HL-60 (cell line): ENCODE measurements around the gene SNX8.

ENCODE experiments used
- DNase-seq, 2 experiments: peaks; one replicate each; pipeline ENCODE4 v3.0.0-alpha.2; 2010 to 2020; ENCODE audit warnings: low read depth in 1 of 2, low spot score in 1 of 2
- H3K27ac ChIP-seq: fragments of 250-450 bp; sonication (Bioruptor Pico); replicated peaks from 2 replicates; pipeline ENCODE4 v1.5.1; 2020; ENCODE audit warnings: mild to moderate bottlenecking, moderate library complexity
- H3K27me3 ChIP-seq: fragments of 250-450 bp; sonication (Bioruptor Pico); 2 replicates; pipeline ENCODE4 v1.5.1; 2021; ENCODE audit warnings: mild to moderate bottlenecking, moderate library complexity; ENCODE audit not compliant: insufficient read depth, poor library complexity, severe bottlenecking
- H3K4me3 ChIP-seq: replicated peaks from 2 replicates; pipeline ENCODE4 v1.5.1; 2011; ENCODE audit warnings: mild to moderate bottlenecking, control low read depth, low read length; ENCODE audit not compliant: insufficient read depth
- GABPA ChIP-seq: IDR thresholded peaks from 2 replicates; pipeline ENCODE4 v1.6.1; 2012; ENCODE audit warnings: low read depth
- POLR2AphosphoS5 ChIP-seq: IDR thresholded peaks from 2 replicates; pipeline ENCODE4 v1.6.1; 2012; ENCODE audit warnings: low read depth
- REST ChIP-seq: IDR thresholded peaks from 2 replicates; pipeline ENCODE4 v1.6.1; 2012; ENCODE audit warnings: low read depth; ENCODE audit not compliant: insufficient replicate concordance
- SPI1 ChIP-seq: IDR thresholded peaks from 2 replicates; pipeline ENCODE4 v1.6.1; 2012; ENCODE audit warnings: low read depth, mild to moderate bottlenecking, borderline replicate concordance
- TF ChIP-seq, protein P1 (sequence below): IDR thresholded peaks from one replicate; pipeline ENCODE4 v1.5.1; 2011; ENCODE audit warnings: low read length, control low read depth, inconsistent platforms; ENCODE audit not compliant: insufficient read depth

SNX8 gene

DNA sequence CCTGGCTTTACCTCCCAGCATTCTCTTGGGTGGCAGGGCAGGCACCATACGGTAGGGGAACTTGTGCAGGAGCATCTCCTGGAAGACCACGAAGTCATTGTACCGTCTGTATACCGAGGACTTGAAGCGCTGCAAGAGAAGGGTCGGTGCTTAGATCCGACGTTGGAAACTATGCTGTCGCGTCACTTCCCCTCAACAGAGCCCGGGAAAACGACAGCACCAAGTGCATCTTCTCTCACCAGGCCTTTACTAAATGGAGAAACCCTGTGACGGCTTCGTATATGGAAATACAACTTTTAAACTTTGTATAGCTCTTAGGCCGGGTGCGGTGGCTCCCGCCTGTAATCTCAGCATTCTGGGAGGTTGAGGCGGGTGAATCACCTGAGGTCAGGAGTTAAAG lies 39.1 kb downstream of the SNX8 start:
- DNase-seq, result no peak
- no peaks in the 10 kb centered on the region for H3K27me3 ChIP-seq
- TF ChIP-seq POLR2AphosphoS5 (no peak), GABPA (no peak), REST (no peak), SPI1 (no peak)
- TF ChIP-seq, protein P1, sequence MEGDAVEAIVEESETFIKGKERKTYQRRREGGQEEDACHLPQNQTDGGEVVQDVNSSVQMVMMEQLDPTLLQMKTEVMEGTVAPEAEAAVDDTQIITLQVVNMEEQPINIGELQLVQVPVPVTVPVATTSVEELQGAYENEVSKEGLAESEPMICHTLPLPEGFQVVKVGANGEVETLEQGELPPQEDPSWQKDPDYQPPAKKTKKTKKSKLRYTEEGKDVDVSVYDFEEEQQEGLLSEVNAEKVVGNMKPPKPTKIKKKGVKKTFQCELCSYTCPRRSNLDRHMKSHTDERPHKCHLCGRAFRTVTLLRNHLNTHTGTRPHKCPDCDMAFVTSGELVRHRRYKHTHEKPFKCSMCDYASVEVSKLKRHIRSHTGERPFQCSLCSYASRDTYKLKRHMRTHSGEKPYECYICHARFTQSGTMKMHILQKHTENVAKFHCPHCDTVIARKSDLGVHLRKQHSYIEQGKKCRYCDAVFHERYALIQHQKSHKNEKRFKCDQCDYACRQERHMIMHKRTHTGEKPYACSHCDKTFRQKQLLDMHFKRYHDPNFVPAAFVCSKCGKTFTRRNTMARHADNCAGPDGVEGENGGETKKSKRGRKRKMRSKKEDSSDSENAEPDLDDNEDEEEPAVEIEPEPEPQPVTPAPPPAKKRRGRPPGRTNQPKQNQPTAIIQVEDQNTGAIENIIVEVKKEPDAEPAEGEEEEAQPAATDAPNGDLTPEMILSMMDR, result no peak
- no peak overlapping the region for H3K27ac ChIP-seq
- no peak overlapping the region for H3K4me3 ChIP-seq

DNA sequence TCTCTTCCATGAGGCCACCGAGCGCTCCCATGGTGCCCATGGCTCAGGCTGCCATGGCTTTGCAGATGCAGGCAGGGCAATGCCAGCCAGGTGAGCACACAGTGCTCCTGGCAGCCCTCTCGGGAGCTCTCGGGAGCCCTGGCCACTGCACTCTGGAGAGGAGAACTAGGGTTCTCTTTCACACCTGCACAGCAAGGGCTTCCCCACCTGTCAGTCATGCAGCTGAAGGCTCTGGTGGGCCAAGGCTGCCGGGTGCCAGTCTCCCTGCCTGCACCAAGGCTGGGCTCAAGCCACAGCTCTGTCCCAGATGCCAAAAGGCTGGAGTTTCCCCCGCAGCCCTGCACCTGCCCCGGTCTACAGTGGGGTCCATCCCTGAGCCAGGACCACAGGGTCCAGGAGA lies 39.6 kb downstream of the SNX8 start:
- Histone ChIP-seq H3K4me3 (no peak overlapping the region), H3K27ac (no peak overlapping the region), H3K27me3 (no peaks in the 10 kb centered on the region)
- DNase-seq, result no peak
- TF ChIP-seq, protein P1, result no peak
- no peak for TF ChIP-seq REST
- no peak for TF ChIP-seq GABPA
- no peak for TF ChIP-seq POLR2AphosphoS5
- TF ChIP-seq SPI1, result no peak

DNA sequence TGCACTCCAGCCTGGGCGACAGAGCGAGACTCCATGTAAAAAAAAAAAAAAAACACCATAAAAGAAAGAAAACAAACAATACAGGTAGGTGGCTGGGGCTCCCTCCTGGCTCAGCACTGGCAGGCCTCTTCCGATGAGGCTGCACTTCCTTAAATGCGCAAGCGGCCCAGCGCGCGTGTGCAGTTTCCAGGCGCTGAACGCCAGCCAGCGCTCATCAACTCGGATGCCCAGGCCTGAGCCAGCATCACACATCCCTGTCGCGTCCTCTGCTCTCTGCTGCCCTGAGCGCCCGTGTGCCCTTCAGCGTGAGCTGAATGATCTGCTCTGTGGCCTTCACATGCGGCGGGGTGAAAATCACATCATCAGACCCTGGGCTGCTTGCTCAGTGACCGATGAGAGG lies 40.4 kb downstream of the SNX8 start:
- DNase-seq, result no peak
- TF ChIP-seq REST (no peak), GABPA (no peak), SPI1 (no peak), POLR2AphosphoS5 (no peak)
- TF ChIP-seq, protein P1, result no peak
- Histone ChIP-seq H3K27me3 (no peaks in the 10 kb centered on the region), H3K27ac (no peak overlapping the region), H3K4me3 (no peak overlapping the region)
